Measurements from ENCODE around the gene ABTB1.
A peak's percentile ranks its signal among the peaks of the same experiment; 100 is the strongest.
"Not testable (repeated sequence)": the region's sequence is repeated elsewhere in the genome, so short reads cannot be mapped to it uniquely, and the experiment has no call there.

ABTB1 gene

DNA sequence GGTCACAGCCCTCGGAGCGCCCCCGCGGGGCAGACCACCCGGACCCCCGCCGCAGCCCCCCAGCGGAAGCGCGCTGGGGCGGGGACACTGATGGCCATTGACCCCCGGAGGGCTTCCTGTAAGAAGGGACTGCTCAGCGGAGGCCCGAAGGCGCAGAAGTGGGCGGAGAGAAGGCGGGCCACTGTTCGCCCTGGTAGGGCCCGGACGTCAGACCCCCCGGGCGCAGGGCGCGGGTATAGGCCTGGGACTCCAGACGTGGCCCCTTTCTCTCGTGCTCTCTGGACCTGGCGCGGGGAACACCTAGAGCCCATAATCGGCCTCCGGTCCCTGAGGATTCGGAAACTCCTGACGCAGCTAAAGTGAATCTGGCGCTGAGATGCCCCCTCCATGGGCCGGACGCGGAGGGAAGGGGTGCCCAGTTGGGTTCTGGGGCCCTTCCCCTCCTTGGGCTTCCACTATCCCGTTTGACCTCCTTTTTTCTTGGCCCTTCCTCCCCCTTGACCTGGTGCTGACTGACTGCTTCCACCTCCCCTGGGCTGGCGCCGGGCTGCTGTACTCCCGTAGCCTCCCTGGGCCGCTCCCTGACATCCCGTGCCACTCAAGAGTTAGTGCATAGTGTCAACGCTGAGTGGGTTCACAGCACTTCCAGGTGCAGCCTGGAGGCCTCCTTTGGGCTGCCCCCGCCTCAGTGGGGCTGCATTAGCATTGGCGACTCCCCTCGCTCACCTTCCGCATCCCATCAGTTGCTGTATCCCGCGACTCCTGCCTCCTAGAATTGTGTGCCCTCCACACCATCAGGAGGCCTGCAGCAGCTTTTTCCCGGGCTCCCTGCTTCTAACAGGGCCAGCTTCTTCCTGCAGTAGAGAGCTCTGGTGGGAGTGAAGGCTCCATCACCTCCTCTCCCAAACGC is 694 bp downstream of the ABTB1 start:
- DNase-seq (ENCODE audit: low spot score), result peak; percentile 72

GRCh38 chr3:127674101-127674721 is 1.5 kb downstream of the ABTB1 start:
- no peak for DNase-seq (ENCODE audit: low spot score)

GRCh38 chr3:127674790-127675189 is 2.0 kb downstream of the ABTB1 start:
- DNase-seq (ENCODE audit: low spot score), result no peak

GRCh38 chr3:127675651-127676391 is 3.1 kb downstream of the ABTB1 start:
- DNase-seq (ENCODE audit: low spot score), result no peak

DNA sequence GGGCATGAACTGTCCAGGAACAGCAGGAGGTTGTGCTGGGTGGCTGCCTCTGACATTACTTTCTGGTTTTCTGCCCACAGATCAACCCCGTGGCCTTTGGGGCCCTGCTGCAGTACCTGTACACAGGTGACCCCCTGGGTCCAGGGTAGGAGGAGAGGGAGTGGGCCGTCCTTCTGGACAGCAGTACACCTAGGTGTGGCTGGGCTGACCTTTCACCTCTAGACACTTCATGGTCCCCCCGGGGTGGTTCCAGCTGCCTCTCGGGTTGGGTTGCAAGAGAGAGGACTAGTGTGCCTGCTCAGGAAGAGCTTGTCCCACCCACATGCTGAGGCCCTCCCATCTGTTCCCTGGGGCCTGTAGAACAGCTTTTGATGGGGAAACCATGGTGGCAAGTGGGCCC is 3.7 kb downstream of the ABTB1 start:
- DNase-seq (ENCODE audit: low spot score), result no peak

DNA sequence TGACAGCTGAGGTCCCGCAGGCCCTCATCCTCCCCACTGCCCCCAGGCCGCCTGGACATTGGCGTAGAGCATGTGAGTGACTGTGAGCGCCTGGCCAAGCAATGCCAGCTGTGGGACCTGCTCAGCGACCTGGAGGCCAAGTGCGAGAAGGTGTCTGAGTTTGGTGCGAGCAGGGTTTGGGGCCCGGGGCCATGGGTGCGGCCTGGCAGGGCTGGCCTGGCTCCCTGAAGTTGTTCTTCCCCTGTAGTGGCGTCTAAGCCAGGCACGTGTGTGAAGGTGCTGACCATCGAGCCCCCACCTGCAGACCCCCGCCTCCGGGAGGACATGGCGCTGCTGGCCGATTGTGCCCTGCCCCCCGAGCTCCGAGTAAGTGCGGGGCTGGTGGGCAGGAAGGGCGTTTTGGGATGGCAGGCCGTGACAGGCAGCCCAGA is 4.2 kb downstream of the ABTB1 start:
- no peak for DNase-seq (ENCODE audit: low spot score)

- no peak for DNase-seq (ENCODE audit: low spot score)
Measured at GRCh38 chr3:127677541-127678314, 5.0 kb downstream of the ABTB1 start.

DNA sequence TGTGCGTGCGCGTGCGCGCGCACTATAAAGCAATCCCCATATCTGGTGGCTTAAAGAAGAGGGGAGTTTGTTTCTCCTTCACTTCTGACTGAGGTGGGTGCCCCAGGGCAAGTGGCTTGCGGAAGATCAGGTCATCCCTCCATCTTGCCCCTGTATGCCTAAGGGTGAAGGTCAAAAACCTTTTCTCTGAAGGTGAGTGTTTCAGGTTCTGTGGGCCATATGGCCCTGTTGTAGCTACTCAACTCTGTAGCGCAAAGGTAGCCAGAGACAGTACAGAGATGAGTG is 5.5 kb downstream of the ABTB1 start:
- no peak for DNase-seq (ENCODE audit: low spot score)

- no peak for DNase-seq (ENCODE audit: low spot score)
Measured at GRCh38 chr3:127678611-127679533, 6.1 kb downstream of the ABTB1 start.

DNA sequence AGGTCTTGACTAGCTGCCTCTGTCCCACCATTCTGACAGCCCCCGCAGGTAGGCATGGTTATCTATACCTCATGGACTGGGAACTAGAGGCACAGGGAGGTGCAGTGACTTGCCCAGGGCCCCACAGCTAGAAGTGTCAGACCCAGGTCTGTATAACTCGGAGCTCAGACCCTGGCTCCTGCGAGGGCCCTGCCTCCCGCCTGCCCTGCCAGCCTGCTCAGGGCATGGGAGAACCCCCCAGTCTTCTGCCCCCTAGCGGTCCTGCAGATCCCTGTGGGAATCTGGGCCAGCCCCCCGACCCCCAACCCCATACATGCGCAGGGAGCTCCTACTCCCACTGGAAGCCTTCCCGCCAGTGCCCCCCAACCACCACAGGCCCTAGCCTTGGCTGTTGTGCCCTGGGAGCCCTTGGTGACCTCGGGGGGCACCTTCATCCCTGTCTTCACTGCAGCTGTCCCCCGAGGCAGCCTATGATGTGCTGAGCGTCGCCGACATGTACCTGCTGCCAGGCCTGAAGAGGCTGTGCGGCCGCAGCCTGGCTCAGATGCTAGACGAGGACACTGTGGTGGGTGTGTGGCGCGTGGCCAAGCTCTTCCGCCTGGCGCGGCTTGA is 6.9 kb downstream of the ABTB1 start:
- no peak for DNase-seq (ENCODE audit: low spot score)

- DNase-seq (ENCODE audit: low spot score), result no peak
Measured at GRCh38 chr3:127680146-127680661, 7.5 kb downstream of the ABTB1 start.

DNA sequence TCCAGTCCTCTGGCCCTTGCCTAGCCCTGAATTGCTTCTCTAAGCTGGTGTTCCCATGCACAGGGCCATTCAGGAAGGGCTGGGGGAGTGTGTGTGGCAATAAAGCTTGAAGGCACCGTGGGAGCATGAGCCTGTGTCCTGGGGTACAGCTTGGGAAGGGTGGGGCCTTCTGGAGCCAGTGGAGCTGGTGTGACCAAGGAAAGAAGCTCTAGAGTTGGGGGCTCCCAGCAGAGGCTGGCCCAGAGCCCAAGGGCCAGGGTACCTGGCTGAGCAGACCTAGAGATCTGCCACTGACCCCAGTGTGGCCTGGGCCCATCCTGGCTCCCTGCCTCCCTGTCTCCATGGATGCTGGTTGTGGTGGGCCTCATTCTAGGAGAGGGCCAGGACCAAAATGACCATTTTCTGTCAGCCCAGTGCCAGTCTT is 8.1 kb downstream of the ABTB1 start:
- DNase-seq (ENCODE audit: low spot score), result no peak

DNA sequence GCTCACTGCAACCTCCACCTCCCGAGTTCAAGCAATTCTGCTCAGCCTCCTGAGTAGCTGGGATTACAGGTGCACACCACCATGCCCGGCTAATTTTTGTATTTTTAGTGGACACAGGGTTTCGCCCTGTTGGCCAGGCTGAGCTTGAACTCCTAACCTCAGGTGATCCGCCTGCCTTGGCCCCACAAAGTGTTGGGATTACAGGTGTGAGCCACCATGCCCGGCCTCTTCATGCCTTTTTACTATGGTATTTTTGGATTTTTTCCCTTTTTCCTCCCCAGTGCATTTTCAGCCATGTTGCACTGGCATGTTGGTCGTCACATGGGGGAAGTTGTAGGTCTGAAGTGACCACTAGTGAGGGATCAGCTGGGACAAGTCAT is 9.4 kb downstream of the ABTB1 start:
- not testable (repeated sequence) for DNase-seq (ENCODE audit: low spot score)

DNA sequence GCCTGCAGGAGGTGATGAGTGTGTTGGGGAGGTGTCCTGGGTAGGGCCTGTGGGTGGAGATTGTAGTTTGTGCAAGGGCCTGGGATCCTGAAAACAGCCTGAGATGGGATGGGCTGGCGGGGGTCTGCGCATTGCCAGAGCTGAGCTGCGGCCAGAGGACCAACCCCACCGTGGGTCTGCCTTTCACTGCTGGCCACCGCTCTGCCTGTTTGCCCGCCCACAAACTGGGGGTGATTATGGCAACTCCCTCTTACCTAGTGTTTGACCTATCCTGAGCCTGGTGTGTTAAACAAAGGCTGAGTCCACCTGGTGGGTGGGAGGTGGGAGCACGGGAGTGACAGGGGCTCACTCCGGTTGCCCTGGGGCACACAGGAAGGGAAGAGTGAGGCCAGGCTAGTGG is 9.8 kb downstream of the ABTB1 start:
- DNase-seq (ENCODE audit: low spot score), result no peak

GRCh38 chr3:127684871-127685707 is 12.3 kb downstream of the ABTB1 start:
- DNase-seq (ENCODE audit: low spot score), result no peak

DNA sequence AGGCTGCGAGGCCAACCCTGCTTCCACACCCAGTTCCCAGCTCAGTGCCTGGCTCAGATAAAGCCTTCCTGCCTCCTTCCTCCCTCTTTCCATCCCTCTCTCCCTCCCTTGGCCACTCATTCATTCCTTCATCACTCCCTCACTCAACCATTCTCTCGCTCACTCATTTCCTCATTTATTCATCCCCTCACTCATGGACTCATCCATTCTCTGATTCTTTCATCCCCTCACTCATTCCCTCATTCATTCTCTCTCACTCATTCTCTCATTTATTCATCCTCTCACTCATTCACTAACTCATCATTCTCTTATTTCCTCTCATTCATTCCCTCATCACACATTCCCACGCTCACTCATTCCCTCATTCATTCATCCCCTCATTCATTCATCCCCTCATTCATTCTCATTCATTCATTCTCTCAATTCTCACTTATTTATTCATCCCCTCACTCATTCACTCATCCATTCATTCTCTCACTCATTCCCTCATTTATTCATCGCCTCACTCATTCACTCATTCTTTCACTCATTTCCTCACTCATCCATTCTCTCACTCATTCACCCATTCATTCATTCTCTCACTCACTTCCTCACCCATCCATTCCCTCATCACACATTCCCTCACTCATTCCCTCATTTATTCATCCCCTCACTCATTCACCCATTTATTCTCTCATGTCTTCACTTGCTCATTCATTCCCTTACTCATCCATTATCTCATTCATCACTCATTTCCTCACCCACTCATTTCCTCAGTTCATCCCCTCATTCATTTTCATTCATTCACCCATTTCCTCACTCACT is 13.2 kb downstream of the ABTB1 start:
- no peak for DNase-seq (ENCODE audit: low spot score)

- no peak for DNase-seq (ENCODE audit: low spot score)
Measured at GRCh38 chr3:127686512-127686894, 13.8 kb downstream of the ABTB1 start.

GRCh38 chr3:127687228-127687737 is 14.5 kb downstream of the ABTB1 start:
- no peak for DNase-seq (ENCODE audit: low spot score)

- no peak for DNase-seq (ENCODE audit: low spot score)
Measured at GRCh38 chr3:127688022-127688415, 15.3 kb downstream of the ABTB1 start.

Measured in D341Med (cell line).